ENCODE measurements around the gene PTPN21.

Gene PTPN21

GRCh38 chr14:88463318-88463717 lies 91.5 kb downstream of the PTPN21 start:
- H3K4me3 ChIP-seq (ENCODE audit: low read depth, low read length) = no peak overlapping the region
- TF ChIP-seq, protein P1, sequence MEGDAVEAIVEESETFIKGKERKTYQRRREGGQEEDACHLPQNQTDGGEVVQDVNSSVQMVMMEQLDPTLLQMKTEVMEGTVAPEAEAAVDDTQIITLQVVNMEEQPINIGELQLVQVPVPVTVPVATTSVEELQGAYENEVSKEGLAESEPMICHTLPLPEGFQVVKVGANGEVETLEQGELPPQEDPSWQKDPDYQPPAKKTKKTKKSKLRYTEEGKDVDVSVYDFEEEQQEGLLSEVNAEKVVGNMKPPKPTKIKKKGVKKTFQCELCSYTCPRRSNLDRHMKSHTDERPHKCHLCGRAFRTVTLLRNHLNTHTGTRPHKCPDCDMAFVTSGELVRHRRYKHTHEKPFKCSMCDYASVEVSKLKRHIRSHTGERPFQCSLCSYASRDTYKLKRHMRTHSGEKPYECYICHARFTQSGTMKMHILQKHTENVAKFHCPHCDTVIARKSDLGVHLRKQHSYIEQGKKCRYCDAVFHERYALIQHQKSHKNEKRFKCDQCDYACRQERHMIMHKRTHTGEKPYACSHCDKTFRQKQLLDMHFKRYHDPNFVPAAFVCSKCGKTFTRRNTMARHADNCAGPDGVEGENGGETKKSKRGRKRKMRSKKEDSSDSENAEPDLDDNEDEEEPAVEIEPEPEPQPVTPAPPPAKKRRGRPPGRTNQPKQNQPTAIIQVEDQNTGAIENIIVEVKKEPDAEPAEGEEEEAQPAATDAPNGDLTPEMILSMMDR (IDR thresholded peaks at IDR 0.05; ENCODE audit: low read depth, low read length) = peak; percentile 50
- no peak overlapping the region for H3K27ac ChIP-seq
- peak; percentile 23 for DNase-seq
- no peaks in the 10 kb centered on the region for H3K27me3 ChIP-seq (ENCODE audit: insufficient read depth, low read depth, severe bottlenecking)
- peaks cover 32% of the 10 kb centered on the region for H3K36me3 ChIP-seq
- H3K9me3 ChIP-seq (ENCODE audit: severe bottlenecking) = peaks cover 2% of the 10 kb centered on the region

- DNase-seq = no peak
- Histone ChIP-seq H3K9me3 (ENCODE audit: severe bottlenecking) (no peaks in the 10 kb centered on the region), H3K27ac (no peak overlapping the region), H3K4me3 (ENCODE audit: low read depth, low read length) (no peak overlapping the region), H3K27me3 (ENCODE audit: insufficient read depth, low read depth, severe bottlenecking) (no peaks in the 10 kb centered on the region), H3K36me3 (no peaks in the 10 kb centered on the region; the same call in 1 of the 2 replicates)
- TF ChIP-seq, protein P1 (IDR thresholded peaks at IDR 0.05; ENCODE audit: low read depth, low read length) = no peak
These were observed 99.9 kb downstream of the PTPN21 start for GRCh38 chr14:88454886-88455285.

DNA sequence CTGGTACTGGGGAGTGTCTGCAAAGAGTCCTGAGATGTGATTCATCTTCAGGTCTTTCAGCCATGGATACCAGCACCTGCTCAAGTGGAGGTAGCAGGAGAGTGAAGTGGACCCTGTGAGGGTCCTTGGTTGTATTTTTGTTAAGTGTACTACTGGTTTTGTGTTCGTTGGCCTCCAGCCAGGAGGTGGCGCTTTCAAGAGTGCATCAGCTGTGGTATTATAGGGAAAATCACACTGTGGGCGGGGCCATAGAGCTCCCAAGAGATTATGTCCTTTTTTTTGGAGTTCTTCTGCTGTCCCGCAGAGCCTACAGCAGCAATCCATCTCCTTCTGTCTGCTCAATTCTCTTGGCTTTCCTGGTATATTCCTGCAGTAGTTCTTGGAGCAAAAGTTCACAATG lies 102.6 kb downstream of the PTPN21 start:
- TF ChIP-seq, protein P1 (IDR thresholded peaks at IDR 0.05; ENCODE audit: low read depth, low read length) = no peak
- no peak overlapping the region for H3K27ac ChIP-seq
- H3K27me3 ChIP-seq (ENCODE audit: insufficient read depth, low read depth, severe bottlenecking) = no peaks in the 10 kb centered on the region
- DNase-seq = no peak
- no peaks in the 10 kb centered on the region; the same call in 1 of the 2 replicates for H3K36me3 ChIP-seq
- no peak overlapping the region for H3K4me3 ChIP-seq (ENCODE audit: low read depth, low read length)
- no peaks in the 10 kb centered on the region for H3K9me3 ChIP-seq (ENCODE audit: severe bottlenecking)

DNA sequence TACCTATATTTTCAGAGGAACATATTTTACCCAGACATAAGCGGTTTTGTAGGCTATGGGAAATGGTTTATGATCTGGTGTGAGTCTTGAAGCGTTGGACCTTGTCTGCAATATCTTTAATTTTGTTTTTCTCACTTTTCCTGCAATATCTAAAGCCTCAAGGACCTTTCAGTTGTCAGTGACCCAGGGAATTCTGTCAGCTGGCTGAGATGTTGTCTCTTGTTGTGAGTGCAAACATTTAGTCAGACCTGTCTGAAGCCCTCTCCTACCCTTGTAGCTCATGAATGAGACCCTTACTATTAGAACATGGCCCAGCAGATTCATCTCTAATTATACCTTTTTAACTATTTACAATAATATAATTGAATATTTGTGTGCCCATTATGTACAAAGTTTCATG lies 115.7 kb downstream of the PTPN21 start:
- TF ChIP-seq, protein P1 (IDR thresholded peaks at IDR 0.05; ENCODE audit: low read depth, low read length) = no peak
- Histone ChIP-seq H3K27ac (no peak overlapping the region), H3K27me3 (ENCODE audit: insufficient read depth, low read depth, severe bottlenecking) (no peaks in the 10 kb centered on the region), H3K9me3 (ENCODE audit: severe bottlenecking) (no peaks in the 10 kb centered on the region), H3K36me3 (peaks cover 3% of the 10 kb centered on the region; the same call in 1 of the 2 replicates), H3K4me3 (ENCODE audit: low read depth, low read length) (no peak overlapping the region)
- DNase-seq = no peak

GRCh38 chr14:88437658-88438057 lies 117.1 kb downstream of the PTPN21 start:
- Histone ChIP-seq H3K9me3 (ENCODE audit: severe bottlenecking) (no peaks in the 10 kb centered on the region), H3K4me3 (ENCODE audit: low read depth, low read length) (no peak overlapping the region), H3K27ac (no peak overlapping the region), H3K36me3 (peaks cover 3% of the 10 kb centered on the region; the same call in 1 of the 2 replicates), H3K27me3 (ENCODE audit: insufficient read depth, low read depth, severe bottlenecking) (no peaks in the 10 kb centered on the region)
- TF ChIP-seq, protein P1 (IDR thresholded peaks at IDR 0.05; ENCODE audit: low read depth, low read length) = no peak
- DNase-seq = peak; percentile 16

GRCh38 chr14:88430976-88431375 lies 123.8 kb downstream of the PTPN21 start:
- Histone ChIP-seq H3K27me3 (ENCODE audit: insufficient read depth, low read depth, severe bottlenecking) (no peaks in the 10 kb centered on the region), H3K9me3 (ENCODE audit: severe bottlenecking) (no peaks in the 10 kb centered on the region), H3K27ac (no peak overlapping the region), H3K4me3 (ENCODE audit: low read depth, low read length) (no peak overlapping the region), H3K36me3 (no peaks in the 10 kb centered on the region; the same call in 1 of the 2 replicates)
- TF ChIP-seq, protein P1 (IDR thresholded peaks at IDR 0.05; ENCODE audit: low read depth, low read length) = no peak
- no peak for DNase-seq
